Measurements from ENCODE around the gene PARD3.

GRCh38 chr10:34114914-34115313 is 700.2 kb downstream of the PARD3 start:
- TF ChIP-seq, protein P1, sequence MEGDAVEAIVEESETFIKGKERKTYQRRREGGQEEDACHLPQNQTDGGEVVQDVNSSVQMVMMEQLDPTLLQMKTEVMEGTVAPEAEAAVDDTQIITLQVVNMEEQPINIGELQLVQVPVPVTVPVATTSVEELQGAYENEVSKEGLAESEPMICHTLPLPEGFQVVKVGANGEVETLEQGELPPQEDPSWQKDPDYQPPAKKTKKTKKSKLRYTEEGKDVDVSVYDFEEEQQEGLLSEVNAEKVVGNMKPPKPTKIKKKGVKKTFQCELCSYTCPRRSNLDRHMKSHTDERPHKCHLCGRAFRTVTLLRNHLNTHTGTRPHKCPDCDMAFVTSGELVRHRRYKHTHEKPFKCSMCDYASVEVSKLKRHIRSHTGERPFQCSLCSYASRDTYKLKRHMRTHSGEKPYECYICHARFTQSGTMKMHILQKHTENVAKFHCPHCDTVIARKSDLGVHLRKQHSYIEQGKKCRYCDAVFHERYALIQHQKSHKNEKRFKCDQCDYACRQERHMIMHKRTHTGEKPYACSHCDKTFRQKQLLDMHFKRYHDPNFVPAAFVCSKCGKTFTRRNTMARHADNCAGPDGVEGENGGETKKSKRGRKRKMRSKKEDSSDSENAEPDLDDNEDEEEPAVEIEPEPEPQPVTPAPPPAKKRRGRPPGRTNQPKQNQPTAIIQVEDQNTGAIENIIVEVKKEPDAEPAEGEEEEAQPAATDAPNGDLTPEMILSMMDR (IDR thresholded peaks at IDR 0.05) = no peak
- TF ChIP-seq POLR2AphosphoS5 (IDR thresholded peaks at IDR 0.05) = no peak
- no peak for TF ChIP-seq POLR2A (IDR thresholded peaks at IDR 0.05)
- no peak for TF ChIP-seq EP300 (IDR thresholded peaks at IDR 0.05)
